HFF-Myc (cell line): ENCODE measurements around the gene KRT8.

ENCODE experiments used
- DNase-seq: peaks from one replicate; pipeline ENCODE4 v3.0.0-alpha.2; 2011; ENCODE audit warnings: low read depth; ENCODE audit errors: extremely low read depth
- H3K4me3 ChIP-seq: replicated peaks from 2 replicates; pipeline ENCODE4 v1.5.1; 2011; ENCODE audit warnings: low read depth, mild to moderate bottlenecking, control low read depth, low read length
- TF ChIP-seq, protein P1 (sequence below): IDR thresholded peaks from 2 replicates; pipeline ENCODE4 v1.5.1; 2012; ENCODE audit warnings: mild to moderate bottlenecking, low read depth, low read length, control low read depth; ENCODE audit errors: missing control alignments

Gene KRT8

DNA sequence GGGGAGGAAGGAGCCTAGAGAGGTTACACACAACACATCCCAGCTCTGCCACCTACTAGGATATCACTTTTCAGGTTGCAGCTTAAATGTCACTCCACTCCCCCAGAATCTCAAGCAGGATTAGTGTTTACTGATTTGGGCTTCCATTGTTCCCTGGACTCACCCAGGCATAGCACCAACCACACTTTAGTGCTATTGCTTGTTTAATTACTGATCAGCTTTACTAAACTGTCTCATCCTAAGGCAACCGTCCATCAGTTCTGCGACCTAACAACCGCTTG, 38.0 kb upstream of the KRT8 start:
- no peak for DNase-seq
- TF ChIP-seq, protein P1, sequence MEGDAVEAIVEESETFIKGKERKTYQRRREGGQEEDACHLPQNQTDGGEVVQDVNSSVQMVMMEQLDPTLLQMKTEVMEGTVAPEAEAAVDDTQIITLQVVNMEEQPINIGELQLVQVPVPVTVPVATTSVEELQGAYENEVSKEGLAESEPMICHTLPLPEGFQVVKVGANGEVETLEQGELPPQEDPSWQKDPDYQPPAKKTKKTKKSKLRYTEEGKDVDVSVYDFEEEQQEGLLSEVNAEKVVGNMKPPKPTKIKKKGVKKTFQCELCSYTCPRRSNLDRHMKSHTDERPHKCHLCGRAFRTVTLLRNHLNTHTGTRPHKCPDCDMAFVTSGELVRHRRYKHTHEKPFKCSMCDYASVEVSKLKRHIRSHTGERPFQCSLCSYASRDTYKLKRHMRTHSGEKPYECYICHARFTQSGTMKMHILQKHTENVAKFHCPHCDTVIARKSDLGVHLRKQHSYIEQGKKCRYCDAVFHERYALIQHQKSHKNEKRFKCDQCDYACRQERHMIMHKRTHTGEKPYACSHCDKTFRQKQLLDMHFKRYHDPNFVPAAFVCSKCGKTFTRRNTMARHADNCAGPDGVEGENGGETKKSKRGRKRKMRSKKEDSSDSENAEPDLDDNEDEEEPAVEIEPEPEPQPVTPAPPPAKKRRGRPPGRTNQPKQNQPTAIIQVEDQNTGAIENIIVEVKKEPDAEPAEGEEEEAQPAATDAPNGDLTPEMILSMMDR: no peak
- no peak overlapping the region for H3K4me3 ChIP-seq

- DNase-seq: no peak
- TF ChIP-seq, protein P1: no peak
- H3K4me3 ChIP-seq: no peak overlapping the region
Observed at GRCh38 chr12:52942066-52942900, 37.4 kb upstream of the KRT8 start.

GRCh38 chr12:52929538-52929937, 24.7 kb upstream of the KRT8 start:
- TF ChIP-seq, protein P1: no peak

DNA sequence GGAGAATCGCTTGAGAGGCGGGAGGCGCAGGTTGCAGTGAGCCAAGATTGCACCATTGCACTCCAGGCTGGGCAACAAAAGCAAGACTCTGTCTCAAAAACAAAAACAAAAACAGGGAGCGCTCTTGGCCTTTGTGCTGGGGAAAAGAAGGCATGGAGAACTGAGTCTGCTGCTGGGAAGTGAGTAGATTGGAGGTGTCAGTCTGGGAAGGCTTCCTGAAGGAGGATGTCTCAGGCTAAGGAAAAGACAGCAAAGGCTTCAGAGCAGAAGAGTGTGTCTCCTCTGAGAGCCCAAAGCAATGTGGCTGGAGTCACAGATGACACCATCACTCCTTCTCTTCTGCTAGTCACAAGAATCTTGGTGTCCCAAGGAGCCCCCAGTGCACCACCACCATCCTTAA, 23.1 kb upstream of the KRT8 start:
- DNase-seq: no peak
- TF ChIP-seq, protein P1: no peak
- no peak overlapping the region for H3K4me3 ChIP-seq

More at GRCh38 chr12:52929538-52929937, 24.7 kb upstream of the KRT8 start:
- DNase-seq: no peak
- no peak overlapping the region for H3K4me3 ChIP-seq

- no peak for DNase-seq
Observed at GRCh38 chr12:52926596-52927234, 21.8 kb upstream of the KRT8 start.

GRCh38 chr12:52925717-52926595, 21.1 kb upstream of the KRT8 start:
- no peak for DNase-seq
- no peak overlapping the region for H3K4me3 ChIP-seq
- TF ChIP-seq, protein P1: no peak

More at GRCh38 chr12:52926596-52927234, 21.8 kb upstream of the KRT8 start:
- no peak overlapping the region for H3K4me3 ChIP-seq
- TF ChIP-seq, protein P1: no peak
